HG02623 (cell line): ENCODE measurements around the gene OLIG3.

Source experiments
- ATAC-seq: cut with Tn5 transposase; IDR thresholded peaks from one replicate; pipeline ENCODE4 v1.9.1; 2021; ENCODE audit warnings: moderate library complexity; ENCODE audit not compliant: unreplicated experiment

The OLIG3 gene

GRCh38 chr6:137496368-137496767 is 2.2 kb upstream of the OLIG3 start:
- no peak for ATAC-seq

- ATAC-seq, result no peak
Measured at GRCh38 chr6:137495703-137496336, 1.6 kb upstream of the OLIG3 start.

DNA sequence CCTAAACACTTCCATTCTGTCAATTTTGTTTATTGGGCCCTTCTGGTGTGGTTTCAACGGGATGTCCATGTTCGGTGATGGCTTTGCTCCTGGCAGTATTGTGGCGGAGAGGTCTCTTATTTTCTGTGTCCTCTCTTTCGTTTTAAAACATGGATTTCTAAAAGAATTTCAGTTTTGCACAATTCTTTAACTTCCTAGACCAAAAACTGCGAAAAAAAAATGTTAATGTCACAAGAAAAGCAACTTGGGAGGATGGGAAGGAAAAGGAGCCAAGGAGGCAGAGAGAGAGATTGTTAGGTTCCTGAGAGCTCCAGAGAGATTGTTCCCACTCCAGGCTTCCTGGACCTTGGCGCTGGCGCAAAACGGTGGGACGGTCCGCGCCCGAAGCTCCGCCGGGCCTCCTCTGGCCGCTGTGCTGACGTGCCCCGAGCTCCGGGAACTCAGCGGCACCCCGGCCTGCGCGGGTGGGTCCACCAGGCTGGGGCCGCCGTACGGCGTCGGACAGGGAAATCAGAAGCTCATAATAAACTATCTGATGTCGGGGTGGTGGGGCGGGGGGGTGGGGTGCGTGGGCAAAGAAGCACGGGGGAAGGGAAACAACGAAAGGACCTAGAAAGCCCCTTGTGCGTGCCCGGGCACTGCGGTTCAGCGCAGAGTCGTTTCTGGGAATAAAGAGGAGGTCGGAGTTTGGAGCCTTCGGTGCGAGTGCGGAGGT is 951 bp upstream of the OLIG3 start:
- no peak for ATAC-seq

DNA sequence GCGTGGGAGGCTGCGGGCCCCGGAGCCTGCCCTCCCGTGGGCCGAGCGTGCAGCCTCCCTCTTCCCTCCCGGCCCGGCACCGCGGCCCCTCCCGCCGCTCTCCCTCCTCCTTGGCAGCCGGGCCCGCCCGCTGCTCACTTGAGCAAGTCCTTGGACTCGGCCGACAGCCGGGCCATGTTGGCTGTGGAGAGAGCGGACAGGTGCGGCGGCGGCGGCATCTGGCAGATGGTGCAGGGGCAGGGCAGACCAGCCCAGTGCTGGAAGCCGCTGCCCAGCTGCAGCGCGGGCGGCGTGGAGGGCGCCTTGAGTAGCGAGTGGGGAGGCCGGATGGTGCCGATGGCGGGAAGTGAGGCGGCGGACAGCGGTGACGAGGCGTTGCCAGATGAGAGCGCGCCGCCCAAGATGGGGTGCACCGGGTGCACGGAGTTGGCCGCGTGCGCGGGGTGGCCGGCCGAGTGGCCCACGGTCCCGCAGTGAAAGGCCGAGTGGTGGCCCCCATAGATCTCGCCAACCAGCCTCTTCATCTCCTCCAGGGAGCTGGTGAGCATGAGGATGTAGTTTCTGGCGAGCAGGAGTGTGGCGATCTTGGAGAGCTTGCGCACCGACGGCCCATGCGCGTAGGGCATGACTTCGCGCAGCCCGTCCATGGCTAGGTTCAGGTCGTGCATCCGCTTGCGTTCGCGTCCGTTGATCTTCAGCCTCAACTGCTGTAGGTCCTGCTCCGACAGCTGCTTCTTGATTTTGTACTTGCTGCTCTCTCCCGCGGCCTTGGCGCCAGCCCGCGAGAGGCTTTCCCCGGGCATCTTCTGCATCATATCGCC is 766 bp downstream of the OLIG3 start:
- no peak for ATAC-seq

GRCh38 chr6:137492289-137493217 is 1.6 kb downstream of the OLIG3 start:
- ATAC-seq, result no peak

GRCh38 chr6:137491478-137491877 is 2.7 kb downstream of the OLIG3 start:
- no peak for ATAC-seq

DNA sequence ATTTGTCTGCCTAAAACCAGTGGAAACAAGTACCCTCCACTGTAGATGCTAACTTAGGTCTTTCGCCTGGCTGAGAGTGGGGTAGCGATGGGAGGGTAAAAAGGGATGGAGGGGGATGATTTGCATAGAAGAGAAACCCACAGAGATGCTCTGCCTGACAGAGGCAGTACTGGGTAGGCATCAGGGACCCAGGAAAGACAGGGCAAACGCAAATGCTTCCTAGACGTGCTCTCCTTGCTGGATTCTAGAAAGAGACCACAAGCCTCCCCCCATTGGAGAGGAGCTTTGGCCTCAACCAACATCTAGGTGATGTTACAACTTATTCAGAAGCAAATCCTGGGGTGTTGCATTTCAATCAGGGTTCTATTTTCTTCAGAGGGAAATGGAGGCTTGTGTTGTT is 3.2 kb downstream of the OLIG3 start:
- no peak for ATAC-seq

DNA sequence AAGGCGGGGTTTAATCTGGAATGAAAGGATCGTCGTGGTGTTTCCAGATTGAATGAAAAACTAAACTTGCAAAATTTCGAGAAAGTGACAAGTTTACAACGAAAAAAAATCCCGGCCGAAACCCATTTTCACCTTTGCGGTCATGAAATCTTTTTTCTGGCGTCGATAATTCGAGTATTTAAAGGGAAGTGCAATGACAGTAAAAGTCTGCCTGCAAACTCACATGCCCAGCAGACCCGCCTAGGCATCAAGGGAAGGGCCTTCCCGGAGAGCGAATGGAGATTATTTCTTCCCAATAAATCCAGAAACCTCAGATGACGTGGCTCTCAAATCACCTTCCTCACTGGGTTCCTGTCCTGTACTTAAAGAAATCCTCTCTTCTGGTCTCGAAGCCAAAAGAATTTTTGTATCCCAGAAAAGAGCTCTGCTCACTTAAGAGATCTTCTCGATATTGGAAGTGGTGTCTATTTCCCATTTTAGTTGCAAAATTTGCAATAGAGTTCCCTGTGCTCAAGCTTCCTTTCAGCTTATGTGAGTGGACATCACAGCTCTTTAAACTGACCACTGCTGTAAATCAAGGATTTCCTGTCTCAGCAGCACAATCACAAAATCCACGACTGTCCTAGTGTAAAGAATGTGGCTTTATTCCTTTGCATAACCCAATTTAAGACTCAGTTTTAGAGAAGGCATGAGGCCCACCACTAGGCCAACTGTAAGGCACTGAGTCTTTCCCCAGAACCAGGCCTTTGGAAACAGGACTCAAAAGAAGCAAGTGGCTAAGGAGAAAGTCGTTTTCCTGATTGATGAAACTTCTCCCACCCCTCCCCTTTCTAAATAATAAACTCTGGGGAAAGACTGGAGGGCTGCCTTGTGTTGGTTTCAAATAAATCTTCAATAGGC is 3.9 kb downstream of the OLIG3 start:
- ATAC-seq, result no peak

DNA sequence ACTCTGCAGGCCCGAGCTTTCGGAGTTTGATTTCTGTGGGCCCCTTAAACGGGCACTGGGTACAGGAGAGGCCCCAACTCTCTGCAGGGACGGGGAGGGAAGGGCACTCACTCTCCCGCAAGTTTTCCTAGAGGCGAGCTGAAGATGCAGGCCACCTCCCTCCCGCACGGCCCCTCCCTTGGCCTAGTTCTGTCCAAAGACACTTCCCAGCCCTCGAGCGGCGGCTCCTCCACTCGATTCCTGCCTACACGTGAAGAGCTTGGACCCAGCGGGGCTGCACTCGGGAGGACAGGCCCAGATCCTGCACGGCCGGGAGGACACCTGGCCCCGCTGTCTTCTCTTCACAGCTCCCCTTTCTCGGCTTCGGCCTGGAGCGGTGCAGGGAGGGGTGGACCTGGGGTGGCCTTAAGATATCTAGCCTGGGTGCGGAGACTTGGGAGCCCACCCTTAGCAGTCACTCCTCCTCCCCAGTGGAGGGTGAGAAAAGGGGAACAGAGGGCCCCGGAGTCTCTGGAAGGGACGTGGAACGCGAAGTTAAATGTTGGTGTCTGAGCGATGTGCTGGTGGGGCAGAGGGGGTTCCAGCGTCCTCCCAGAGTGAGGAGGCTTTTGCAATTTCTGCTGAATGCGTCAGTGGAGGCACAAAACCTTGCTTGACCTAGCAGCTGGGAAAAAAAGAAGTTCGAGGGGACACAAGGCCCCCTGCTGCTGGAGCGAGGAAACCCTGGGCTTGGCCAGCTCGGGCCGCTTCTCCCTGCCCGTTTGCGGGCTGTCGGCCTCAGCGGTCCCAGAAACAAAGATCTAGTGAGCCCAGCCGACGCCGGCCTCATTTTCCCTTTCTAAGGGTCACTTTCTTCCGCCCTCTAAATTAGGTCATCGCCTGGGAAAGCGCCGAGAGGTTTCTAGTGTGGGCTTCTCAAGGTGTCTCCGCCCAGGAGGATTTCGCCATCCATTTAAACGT is 4.9 kb downstream of the OLIG3 start:
- ATAC-seq, result no peak

DNA sequence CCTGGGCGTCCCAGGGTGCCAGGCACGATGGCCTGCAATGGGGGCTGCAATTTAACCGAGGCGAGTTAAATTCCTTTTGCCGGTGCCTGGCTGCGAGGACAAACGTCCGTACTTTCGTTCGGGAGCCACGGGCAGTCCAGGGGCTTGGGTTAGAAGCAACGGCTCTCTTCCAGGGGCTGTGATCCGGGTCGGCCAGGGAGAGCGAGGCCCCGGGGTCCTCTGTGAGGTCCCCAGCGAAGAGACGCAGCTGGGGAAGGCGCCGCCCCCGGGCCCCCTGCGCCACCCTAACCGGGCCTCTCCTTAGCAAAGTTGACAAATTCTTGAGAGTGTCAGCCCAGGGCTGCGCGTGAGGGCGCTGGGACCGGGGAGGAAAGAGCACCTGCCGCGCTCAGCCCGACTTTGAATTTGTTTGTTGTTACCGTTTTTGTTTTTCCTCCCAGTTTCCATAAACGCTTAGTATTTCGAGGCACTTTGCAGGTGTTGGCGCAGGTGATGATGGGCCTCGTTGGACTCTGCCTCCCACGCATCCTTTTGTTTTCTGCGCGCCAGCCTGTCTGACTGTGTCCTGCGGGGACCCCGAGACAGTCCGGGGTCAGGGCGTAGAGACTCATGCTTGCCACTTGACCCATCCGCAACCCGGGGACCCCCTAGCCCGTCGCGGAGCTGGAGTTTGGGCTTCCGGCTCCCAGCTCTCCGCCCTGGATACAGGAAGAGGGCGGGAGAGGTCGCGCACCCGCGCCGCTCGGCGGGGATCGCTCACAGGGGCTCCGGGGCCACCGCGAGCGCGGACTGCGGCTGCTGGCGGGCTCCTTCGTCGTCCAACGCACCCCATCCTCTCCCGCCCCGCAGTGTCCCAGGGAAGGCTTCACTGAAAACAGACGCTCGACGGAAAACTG is 5.8 kb downstream of the OLIG3 start:
- ATAC-seq, result no peak

DNA sequence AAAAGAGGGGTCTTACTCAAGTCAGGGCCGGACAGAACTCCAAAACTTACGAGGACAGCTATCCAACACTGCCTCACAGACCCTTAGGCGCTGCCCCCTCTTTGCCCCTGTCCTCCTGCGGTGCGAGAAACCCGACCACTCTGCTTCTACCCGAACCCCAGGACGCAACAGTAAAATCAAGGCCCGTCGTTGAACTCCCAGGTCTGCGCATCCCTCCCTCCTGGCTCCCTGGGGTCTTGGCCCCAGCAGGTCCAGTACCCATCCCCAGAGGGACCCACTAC is 6.4 kb downstream of the OLIG3 start:
- ATAC-seq, result no peak

GRCh38 chr6:137487181-137487868 is 6.9 kb downstream of the OLIG3 start:
- no peak for ATAC-seq

GRCh38 chr6:137486416-137486815 is 7.8 kb downstream of the OLIG3 start:
- ATAC-seq, result no peak

DNA sequence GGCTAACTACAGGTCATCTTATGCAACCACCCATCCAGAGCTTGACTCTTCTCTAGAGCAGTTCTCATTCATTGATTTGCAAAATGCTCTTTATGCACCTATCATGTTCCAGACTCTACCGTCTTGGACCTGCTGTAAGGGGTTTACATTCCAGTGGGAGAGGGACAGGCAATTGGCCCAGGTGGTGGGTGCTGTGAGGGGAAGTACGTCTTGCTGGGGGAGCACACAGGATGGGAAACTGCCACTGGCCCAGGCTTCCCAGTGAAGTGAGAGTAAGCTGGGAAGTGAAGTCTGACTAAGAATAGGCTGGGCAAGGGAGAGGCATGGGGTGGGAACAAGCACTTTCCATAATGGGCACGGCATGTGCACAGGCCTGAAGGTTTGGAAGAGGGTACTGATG is 13.8 kb downstream of the OLIG3 start:
- ATAC-seq, result no peak

- ATAC-seq, result no peak
Measured at GRCh38 chr6:137475103-137475502, 19.1 kb downstream of the OLIG3 start.

DNA sequence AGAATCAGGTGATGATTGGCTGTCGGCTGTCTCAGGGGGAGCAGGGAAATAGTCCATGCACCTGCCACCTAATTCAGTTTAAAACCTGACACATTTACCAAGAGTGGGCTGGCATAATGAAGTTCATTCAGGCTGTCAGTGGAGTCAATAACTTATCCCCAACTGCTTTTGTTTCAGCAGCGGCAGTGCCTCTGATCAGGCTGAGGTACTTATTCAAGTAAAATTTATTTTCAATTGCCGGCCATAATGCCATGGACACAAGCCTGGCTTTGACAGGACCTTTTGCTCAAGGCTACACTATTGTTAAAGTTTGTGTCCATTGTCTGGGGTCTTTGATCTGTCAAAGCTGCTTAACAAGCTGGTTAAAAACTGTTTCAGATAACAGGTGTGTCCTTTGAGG is 20.6 kb downstream of the OLIG3 start:
- ATAC-seq, result no peak

DNA sequence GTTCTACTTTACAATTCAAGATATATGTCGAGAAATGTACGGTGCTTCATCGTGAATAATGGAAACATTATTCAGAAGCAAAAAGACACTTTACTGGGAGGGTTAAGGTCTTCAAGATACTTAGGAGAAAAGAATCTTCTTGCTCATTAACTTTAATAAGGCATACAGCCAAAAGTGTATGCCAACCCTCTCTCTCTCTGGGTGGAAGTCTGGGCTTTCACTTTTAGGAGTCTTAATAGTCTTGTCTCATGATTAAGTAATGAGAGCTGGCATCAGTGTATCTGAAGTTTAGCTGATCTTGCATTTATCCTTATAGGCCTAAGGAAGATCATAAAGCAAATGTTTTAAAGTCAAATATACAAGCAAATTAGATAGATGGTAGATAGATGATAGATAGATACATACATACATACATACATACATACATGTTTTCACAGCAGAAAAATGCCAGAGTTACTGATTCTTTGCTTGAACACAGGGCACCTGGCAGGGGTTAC is 21.5 kb downstream of the OLIG3 start:
- no peak for ATAC-seq
